NCI-H1694 (cell line): ENCODE measurements around the gene VPS13A.
A peak's percentile ranks its signal among the peaks of the same experiment; 100 is the strongest.

Experiments used
- DNase-seq: peaks from one replicate; lab custom pipeline; 2025; lab: John Stamatoyannopoulos, UW

The VPS13A gene

GRCh38 chr9:77177143-77177893 lies at the start of gene VPS13A:
TSS of gene VPS13A (plus strand) at chr9:77177534. CDS start at chr9:77177705, 171 bp downstream.
- DNase-seq: peak; percentile 87

GRCh38 chr9:77128125-77128789 lies 49.1 kb upstream of the VPS13A start:
- DNase-seq: no peak

GRCh38 chr9:77131399-77131798 lies 45.9 kb upstream of the VPS13A start:
- DNase-seq: no peak

- DNase-seq: no peak
Measured at GRCh38 chr9:77133011-77133410, 44.3 kb upstream of the VPS13A start.

GRCh38 chr9:77142366-77142765 lies 35.0 kb upstream of the VPS13A start:
- DNase-seq: no peak

- DNase-seq: no peak
Measured at GRCh38 chr9:77149879-77150278, 27.5 kb upstream of the VPS13A start.

- no peak for DNase-seq
Measured at GRCh38 chr9:77152289-77152688, 25.0 kb upstream of the VPS13A start.

- no peak for DNase-seq
Measured at GRCh38 chr9:77156646-77157371, 20.5 kb upstream of the VPS13A start.

GRCh38 chr9:77158772-77159513 lies 18.4 kb upstream of the VPS13A start:
- no peak for DNase-seq

- DNase-seq: no peak
Measured at GRCh38 chr9:77161191-77161590, 16.1 kb upstream of the VPS13A start.

GRCh38 chr9:77161966-77162365 lies 15.4 kb upstream of the VPS13A start:
- no peak for DNase-seq

GRCh38 chr9:77162366-77162765 lies 15.0 kb upstream of the VPS13A start:
- DNase-seq: no peak

GRCh38 chr9:77163884-77164283 lies 13.4 kb upstream of the VPS13A start:
- no peak for DNase-seq

- no peak for DNase-seq
Measured at GRCh38 chr9:77166193-77166592, 11.1 kb upstream of the VPS13A start.

- DNase-seq: no peak
Measured at GRCh38 chr9:77170991-77171699, 6.2 kb upstream of the VPS13A start.

GRCh38 chr9:77175151-77175550 lies 2.2 kb upstream of the VPS13A start:
- DNase-seq: no peak

- no peak for DNase-seq
Measured at GRCh38 chr9:77176106-77176505, 1.2 kb upstream of the VPS13A start.

- DNase-seq: no peak
Measured at GRCh38 chr9:77176686-77177142, 620 bp upstream of the VPS13A start.

- DNase-seq: no peak
Measured at GRCh38 chr9:77177894-77178794, 810 bp downstream of the VPS13A start.

- DNase-seq: no peak
Measured at GRCh38 chr9:77180056-77180455, 2.7 kb downstream of the VPS13A start.
